IMR-90 (cell line): ENCODE results near the gene HMOX1. TPM values are rescaled to one million over a fixed set of nuclear protein-coding genes. Genes with fewer than 3 reads are reported as not detected.

ENCODE experiments used
- ATAC-seq: fragments of 200-7000 bp; cut with Tn5 transposase; 2 replicates; pipeline ENCODE4 v1.9.1; 2020; ENCODE audit warnings: low read depth, mild to moderate bottlenecking, moderate library complexity
- BruUV-seq: library from RNA; stranded (reverse); fragments of 400-500 nt; replicated peaks from 2 replicates; lab custom pipeline; 2021; lab: Mats Ljungman, UMichigan
- CTCF ChIA-PET: fragments of 300-600 bp; formaldehyde crosslinking; extraction: SDS; loops from one replicate; lab custom pipeline; 2021; ENCODE audit warnings: antibody characterized with exemption; lab: Yijun Ruan, JAX
- POLR2A ChIA-PET: fragments of 300-600 bp; sonication (Branson Sonifier 250); formaldehyde crosslinking; loops from one replicate; lab custom pipeline; 2022; ENCODE audit warnings: antibody characterized with exemption; ENCODE audit not compliant: unreplicated experiment; lab: Charles Lee
- DNase-seq: peaks from one replicate; pipeline ENCODE4 v3.0.0; 2013
- H2AFZ ChIP-seq: replicated peaks from 2 replicates; pipeline ENCODE3; 2013; ENCODE audit warnings: low read length, mild to moderate bottlenecking; ENCODE audit not compliant: poor library complexity
- H2AK5ac ChIP-seq: 2 replicates; pipeline ENCODE4 v1.6.1; 2013; ENCODE audit warnings: low read depth, low read length, inconsistent platforms
- H2AK9ac ChIP-seq: replicated peaks from 2 replicates; pipeline ENCODE3; 2013; ENCODE audit warnings: mild to moderate bottlenecking, low read depth, low read length, moderate library complexity; ENCODE audit not compliant: poor library complexity
- H2BK120ac ChIP-seq: 2 replicates; pipeline ENCODE4 v1.6.1; 2013; ENCODE audit warnings: low read depth, low read length, inconsistent platforms
- H2BK15ac ChIP-seq: 3 replicates; pipeline ENCODE4 v1.6.1; 2013; ENCODE audit warnings: low read depth, low read length, inconsistent platforms
- H2BK20ac ChIP-seq: 2 replicates; pipeline ENCODE4 v1.6.1; 2013; ENCODE audit warnings: low read depth, mild to moderate bottlenecking, inconsistent platforms, low read length, moderate library complexity
- H2BK5ac ChIP-seq: 2 replicates; pipeline ENCODE4 v1.6.1; 2013; ENCODE audit warnings: mild to moderate bottlenecking, low read depth, low read length, inconsistent platforms; ENCODE audit not compliant: poor library complexity, severe bottlenecking
- H3K14ac ChIP-seq: replicated peaks from 2 replicates; pipeline ENCODE4 v1.6.1; 2013; ENCODE audit warnings: low read depth, low read length, inconsistent platforms
- H3K18ac ChIP-seq: 2 replicates; pipeline ENCODE4 v1.6.1; 2013; ENCODE audit warnings: low read depth, low read length, control low read depth
- H3K23ac ChIP-seq: 2 replicates; pipeline ENCODE4 v1.6.1; 2013; ENCODE audit warnings: low read depth, low read length, inconsistent platforms
- H3K27ac ChIP-seq: 2 replicates; pipeline ENCODE4 v1.5.1; 2013; ENCODE audit warnings: mild to moderate bottlenecking, control low read depth, low read length; ENCODE audit not compliant: insufficient read depth
- H3K27me3 ChIP-seq: 2 replicates; pipeline ENCODE4 v1.6.1; 2013; ENCODE audit warnings: low read length; ENCODE audit not compliant: control insufficient read depth, insufficient read depth
- H3K36me3 ChIP-seq: 2 replicates; pipeline ENCODE4 v1.6.1; 2013; ENCODE audit warnings: low read length, mixed read lengths; ENCODE audit not compliant: control insufficient read depth, insufficient read depth
- H3K4ac ChIP-seq: 2 replicates; pipeline ENCODE4 v1.6.1; 2013; ENCODE audit warnings: low read depth, low read length, inconsistent platforms
- H3K4me1 ChIP-seq: 2 replicates; pipeline ENCODE4 v1.6.1; 2013; ENCODE audit warnings: low read length, mixed read lengths; ENCODE audit not compliant: control insufficient read depth, insufficient read depth
- H3K4me2 ChIP-seq: 2 replicates; pipeline ENCODE4 v1.6.1; 2013; ENCODE audit warnings: low read depth, mild to moderate bottlenecking, control low read depth, low read length, moderate library complexity
- H3K4me3 ChIP-seq: 2 replicates; pipeline ENCODE4 v1.5.1; 2013; ENCODE audit warnings: low read depth, mild to moderate bottlenecking, control low read depth, low read length, moderate library complexity; ENCODE audit not compliant: insufficient read depth
- H3K56ac ChIP-seq: 2 replicates; pipeline ENCODE4 v1.6.1; 2013; ENCODE audit warnings: low read length, inconsistent platforms; ENCODE audit not compliant: insufficient read depth; ENCODE audit errors: extremely low read depth
- H3K79me1 ChIP-seq, 2 experiments: 2 replicates each; pipeline ENCODE4 v1.6.1; 2013; ENCODE audit warnings: low read length in 2 of 2, inconsistent platforms in 1 of 2, low read depth in 1 of 2
- H3K9ac ChIP-seq: 2 replicates; pipeline ENCODE4 v1.6.1; 2013; ENCODE audit warnings: low read depth, low read length, control low read depth
- H3K9me1 ChIP-seq: 2 replicates; pipeline ENCODE4 v1.6.1; 2013; ENCODE audit warnings: low read length, inconsistent platforms; ENCODE audit not compliant: insufficient read depth
- H3K9me3 ChIP-seq: 2 replicates; pipeline ENCODE4 v1.6.1; 2013; ENCODE audit warnings: low read length; ENCODE audit not compliant: control insufficient read depth, insufficient read depth
- H4K20me1 ChIP-seq: 2 replicates; pipeline ENCODE4 v1.6.1; 2013; ENCODE audit warnings: low read length, inconsistent platforms; ENCODE audit not compliant: insufficient read depth
- H4K5ac ChIP-seq: 2 replicates; pipeline ENCODE4 v1.6.1; 2013; ENCODE audit warnings: mild to moderate bottlenecking, low read depth, low read length, control low read depth
- H4K8ac ChIP-seq, 2 experiments: 2 replicates each; pipeline ENCODE4 v1.6.1; 2013; ENCODE audit warnings: low read depth in 2 of 2, low read length in 2 of 2, control low read depth in 1 of 2, inconsistent platforms in 1 of 2
- H4K91ac ChIP-seq: 2 replicates; pipeline ENCODE4 v1.6.1; 2013; ENCODE audit warnings: low read depth, low read length, inconsistent platforms; ENCODE audit not compliant: insufficient read depth
- BHLHE40 ChIP-seq: fragments of 150-350 bp; IDR thresholded peaks from 2 replicates; pipeline ENCODE4 v1.6.1; 2016; ENCODE audit warnings: mild to moderate bottlenecking, low read depth, low read length
- CEBPB ChIP-seq: IDR thresholded peaks from 2 replicates; pipeline ENCODE4 v1.6.1; 2012; ENCODE audit warnings: low read depth, low read length, improper control_type of control experiment
- FOS ChIP-seq: fragments of 150-350 bp; IDR thresholded peaks from 2 replicates; pipeline ENCODE4 v1.6.1; 2016; ENCODE audit warnings: low read depth, low read length
- MAZ ChIP-seq: IDR thresholded peaks from 2 replicates; pipeline ENCODE4 v1.6.1; 2012; ENCODE audit warnings: low read depth, mild to moderate bottlenecking, low read length, improper control_type of control experiment, moderate library complexity, borderline replicate concordance
- NFE2L2 ChIP-seq: fragments of 150-350 bp; IDR thresholded peaks from 2 replicates; pipeline ENCODE4 v1.6.1; 2016; ENCODE audit warnings: low read depth, mild to moderate bottlenecking, low read length
- SMC3 ChIP-seq: fragments of 150-350 bp; IDR thresholded peaks from 2 replicates; pipeline ENCODE4 v1.6.1; 2016; ENCODE audit warnings: low read depth, mild to moderate bottlenecking, antibody characterized with exemption, low read length, moderate library complexity
- WGBS, 2 experiments: methylation state at CpG; one replicate each; pipeline versions ENCODE4 v1.1.5 to v1.1.7; 2013; ENCODE audit warnings: missing lambda C conversion rate in 2 of 2; ENCODE audit not compliant: insufficient read length in 1 of 2; ENCODE audit errors: extremely low coverage in 2 of 2; 5-methylcytosine and 5-hydroxymethylcytosine counted together
- dilution Hi-C: fragments of 300-500 bp; cut with HindIII; formaldehyde crosslinking; loops from one replicate; pipeline ENCODE4 v1.14.3; 2018; ENCODE audit warnings: low sequenced_read_pairs; ENCODE audit not compliant: unreplicated experiment
- in situ Hi-C: fragments of 300-500 bp; cut with MboI; formaldehyde crosslinking; loops from 3 replicates; pipeline ENCODE4 v1.14.3; 2019; ENCODE audit warnings: low sequenced_read_pairs, inconsistent platforms, mixed read lengths
- intact Hi-C: fragments of 100-400 bp; cut with micrococcal nuclease; formaldehyde crosslinking; loops from 2 replicates; pipeline ENCODE4 v1.10.0; 2022
- polyA plus RNA-seq, 3 experiments: library from polyadenylated mRNA; depleted of rRNA; stranded (reverse); fragments of >200 nt; gene quantifications; 2 replicates each; pipeline ENCODE4 v1.2.3, GENCODE V29; 2012; ENCODE audit warnings: low replicate concordance in 1 of 3
- total RNA-seq: library from RNA; depleted of rRNA; stranded (reverse); fragments of >200 nt; gene quantifications from 2 replicates; pipeline ENCODE4 v1.2.3, GENCODE V29; 2012
- TF ChIP-seq, protein P1 (sequence below): conservative IDR thresholded peaks from 2 replicates; pipeline ENCODE4 v1.5.1; 2012; ENCODE audit warnings: mild to moderate bottlenecking, low read depth, low read length, improper control_type of control experiment

Gene HMOX1
- total and polyA plus RNA-seq, 2 of the 4 experiments (the other 2 are of a cell fraction): 23.1 to 50.5 TPM

GRCh38 chr22:35418088-35418487 lies 37.2 kb downstream of the HMOX1 start:
- ChIA-PET POLR2A (no interaction called here), CTCF (interaction anchor here (0.8 kb wide), 1 partner anchor 13 kb away, joined by 3 read pairs; no protein-coding TSS in a partner anchor)
- H3K4me3 ChIP-seq: no peak overlapping the region
- in situ Hi-C loops: no loop called here
- DNase-seq: peak; percentile 57
- peaks cover 0 to 3% of the 10 kb centered on the region in 2 experiments; a peak in 2 of 4 replicates for H3K79me1 ChIP-seq
- TF ChIP-seq SMC3: no peak
- no peak for TF ChIP-seq NFE2L2
- TF ChIP-seq, protein P1, sequence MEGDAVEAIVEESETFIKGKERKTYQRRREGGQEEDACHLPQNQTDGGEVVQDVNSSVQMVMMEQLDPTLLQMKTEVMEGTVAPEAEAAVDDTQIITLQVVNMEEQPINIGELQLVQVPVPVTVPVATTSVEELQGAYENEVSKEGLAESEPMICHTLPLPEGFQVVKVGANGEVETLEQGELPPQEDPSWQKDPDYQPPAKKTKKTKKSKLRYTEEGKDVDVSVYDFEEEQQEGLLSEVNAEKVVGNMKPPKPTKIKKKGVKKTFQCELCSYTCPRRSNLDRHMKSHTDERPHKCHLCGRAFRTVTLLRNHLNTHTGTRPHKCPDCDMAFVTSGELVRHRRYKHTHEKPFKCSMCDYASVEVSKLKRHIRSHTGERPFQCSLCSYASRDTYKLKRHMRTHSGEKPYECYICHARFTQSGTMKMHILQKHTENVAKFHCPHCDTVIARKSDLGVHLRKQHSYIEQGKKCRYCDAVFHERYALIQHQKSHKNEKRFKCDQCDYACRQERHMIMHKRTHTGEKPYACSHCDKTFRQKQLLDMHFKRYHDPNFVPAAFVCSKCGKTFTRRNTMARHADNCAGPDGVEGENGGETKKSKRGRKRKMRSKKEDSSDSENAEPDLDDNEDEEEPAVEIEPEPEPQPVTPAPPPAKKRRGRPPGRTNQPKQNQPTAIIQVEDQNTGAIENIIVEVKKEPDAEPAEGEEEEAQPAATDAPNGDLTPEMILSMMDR: no peak
- TF ChIP-seq MAZ: no peak
- TF ChIP-seq CEBPB: peak; percentile 94
- peak; percentile 35; the same call in 1 of the 2 replicates for TF ChIP-seq FOS
- TF ChIP-seq BHLHE40: no peak
- no peak overlapping the region for H3K14ac ChIP-seq
- no peak overlapping the region for H4K8ac ChIP-seq
- H3K56ac ChIP-seq: no peak overlapping the region
- H2AK9ac ChIP-seq: no peak overlapping the region
- H2AK5ac ChIP-seq: no peak overlapping the region
- peak; percentile 57 for ATAC-seq
- no peak overlapping the region for H3K18ac ChIP-seq
- H3K4me1 ChIP-seq: peaks cover 2% of the 10 kb centered on the region
- H3K4ac ChIP-seq: no peak overlapping the region
- WGBS, 2 experiments: no CpG with 5 or more reads among the region's 8 CpGs
- H3K9me1 ChIP-seq: 0 out of 2 replicates have a peak, but pooled peaks cover 4% of the 10 kb centered on the region
- H2BK120ac ChIP-seq: no peak overlapping the region
- no peak overlapping the region for H2AFZ ChIP-seq
- no peak overlapping the region for H2BK20ac ChIP-seq
- H2BK15ac ChIP-seq: no peak overlapping the region
- peaks cover 29% of the 10 kb centered on the region for H3K36me3 ChIP-seq
- no peak overlapping the region for H4K5ac ChIP-seq
- no peak overlapping the region for H3K4me2 ChIP-seq
- H2BK5ac ChIP-seq: no peak overlapping the region
- H3K9me3 ChIP-seq: no peaks in the 10 kb centered on the region
- no peak overlapping the region for H3K9ac ChIP-seq
- no peak overlapping the region for H3K23ac ChIP-seq
- dilution Hi-C loops: no loop called here
- no peak overlapping the region for H3K27ac ChIP-seq
- peaks cover 2% of the 10 kb centered on the region; the same call in 1 of the 2 replicates for H4K20me1 ChIP-seq
- intact Hi-C loops: no loop called here
- no peak overlapping the region for H4K91ac ChIP-seq
- H3K27me3 ChIP-seq: no peaks in the 10 kb centered on the region
- BruUV-seq: no TSS peak
